BJ (cell line): ENCODE results near the gene PFKP. TPM values are rescaled to one million over a fixed set of nuclear protein-coding genes. Genes with fewer than 3 reads are reported as not detected.

Experiments
- CTCF ChIA-PET: fragments of 350-600 bp; formaldehyde crosslinking; extraction: SDS; loops from one replicate; lab custom pipeline; 2021; ENCODE audit warnings: antibody characterized with exemption, inconsistent platforms; lab: Yijun Ruan, JAX
- POLR2A ChIA-PET: fragments of 300-600 bp; sonication (Branson Sonifier 250); formaldehyde crosslinking; extraction: SDS; loops from one replicate; lab custom pipeline; 2021; ENCODE audit warnings: antibody characterized with exemption; lab: Charles Lee
- DNase-seq: peaks from one replicate; pipeline ENCODE4 v3.0.0-alpha.2; 2011; ENCODE audit warnings: low read depth
- H3K27me3 ChIP-seq: 2 replicates; pipeline ENCODE4 v1.6.0; 2011; ENCODE audit warnings: low read length; ENCODE audit not compliant: control insufficient read depth, insufficient read depth
- H3K36me3 ChIP-seq: 2 replicates; pipeline ENCODE4 v1.5.1; 2011; ENCODE audit warnings: low read length; ENCODE audit not compliant: control insufficient read depth, insufficient read depth
- H3K4me3 ChIP-seq: 2 replicates; pipeline ENCODE4 v1.5.1; 2011; ENCODE audit warnings: low read depth, mild to moderate bottlenecking, control low read depth, low read length
- polyA plus RNA-seq: library from polyadenylated mRNA; depleted of rRNA; stranded (reverse); fragments of >200 nt; gene quantifications from 2 replicates; pipeline ENCODE4 v1.2.3, GENCODE V29; 2011
- TF ChIP-seq, protein P1 (sequence below): IDR thresholded peaks from 2 replicates; pipeline ENCODE4 v1.5.1; 2011; ENCODE audit warnings: low read depth, mild to moderate bottlenecking, control low read depth, inconsistent platforms, low read length, moderate library complexity; ENCODE audit not compliant: insufficient read depth

The PFKP gene
- polyA plus RNA-seq, 1 experiment: 138 TPM

DNA sequence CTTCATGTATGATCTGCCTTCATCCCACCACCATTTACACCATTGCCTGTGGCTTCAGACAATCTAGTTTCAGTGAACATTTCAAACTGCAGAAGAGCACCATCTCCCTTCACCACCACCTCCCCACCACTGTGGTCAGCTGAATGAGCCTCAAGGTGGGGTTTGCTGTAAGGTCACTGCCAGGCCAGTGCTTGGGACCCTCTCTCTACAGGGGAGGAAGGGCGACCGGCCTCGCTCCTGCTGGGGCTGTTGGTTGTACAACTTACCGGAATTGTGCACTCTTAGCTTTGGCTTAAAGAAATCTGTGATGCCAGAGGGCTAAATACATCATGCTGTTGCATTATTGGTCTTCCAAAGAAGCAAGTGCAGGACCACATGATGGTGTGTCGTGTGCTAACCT, 26.6 kb downstream of the PFKP start:
- TF ChIP-seq, protein P1, sequence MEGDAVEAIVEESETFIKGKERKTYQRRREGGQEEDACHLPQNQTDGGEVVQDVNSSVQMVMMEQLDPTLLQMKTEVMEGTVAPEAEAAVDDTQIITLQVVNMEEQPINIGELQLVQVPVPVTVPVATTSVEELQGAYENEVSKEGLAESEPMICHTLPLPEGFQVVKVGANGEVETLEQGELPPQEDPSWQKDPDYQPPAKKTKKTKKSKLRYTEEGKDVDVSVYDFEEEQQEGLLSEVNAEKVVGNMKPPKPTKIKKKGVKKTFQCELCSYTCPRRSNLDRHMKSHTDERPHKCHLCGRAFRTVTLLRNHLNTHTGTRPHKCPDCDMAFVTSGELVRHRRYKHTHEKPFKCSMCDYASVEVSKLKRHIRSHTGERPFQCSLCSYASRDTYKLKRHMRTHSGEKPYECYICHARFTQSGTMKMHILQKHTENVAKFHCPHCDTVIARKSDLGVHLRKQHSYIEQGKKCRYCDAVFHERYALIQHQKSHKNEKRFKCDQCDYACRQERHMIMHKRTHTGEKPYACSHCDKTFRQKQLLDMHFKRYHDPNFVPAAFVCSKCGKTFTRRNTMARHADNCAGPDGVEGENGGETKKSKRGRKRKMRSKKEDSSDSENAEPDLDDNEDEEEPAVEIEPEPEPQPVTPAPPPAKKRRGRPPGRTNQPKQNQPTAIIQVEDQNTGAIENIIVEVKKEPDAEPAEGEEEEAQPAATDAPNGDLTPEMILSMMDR: no peak
- Histone ChIP-seq H3K36me3 (no peaks in the 10 kb centered on the region), H3K4me3 (no peak overlapping the region), H3K27me3 (no peaks in the 10 kb centered on the region)
- ChIA-PET CTCF (interaction anchor here (1.4 kb wide), 1 partner anchor 19 kb away, joined by 4 read pairs; no protein-coding TSS in a partner anchor), POLR2A (no interaction called here)
- no peak for DNase-seq

DNA sequence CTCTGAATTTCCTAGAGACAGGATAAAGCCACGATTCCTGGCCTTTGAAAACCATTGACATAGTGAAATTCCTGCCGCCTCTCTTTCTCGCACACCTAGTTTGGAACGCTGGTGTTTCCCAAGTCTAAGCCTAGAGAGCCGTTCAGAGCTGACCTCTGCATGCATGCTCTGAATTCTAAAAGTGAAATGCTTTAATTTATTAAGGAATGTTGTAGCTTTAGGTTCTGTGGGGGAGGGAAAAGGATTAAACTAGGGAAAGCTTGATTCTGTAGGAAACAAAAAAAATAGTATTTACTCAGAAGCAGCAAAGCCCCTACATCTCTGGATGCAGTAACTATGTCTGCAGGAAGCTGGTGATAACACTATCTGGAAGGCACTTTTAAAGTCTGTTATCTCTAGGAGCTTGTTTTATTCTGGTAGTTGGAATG, 27.3 kb downstream of the PFKP start:
- ChIA-PET CTCF (interaction anchor here (0.7 to 1.5 kb wide), 3 partner anchors 20 to 165 kb away, joined by 3 to 4 read pairs (median 3); no protein-coding TSS in a partner anchor), POLR2A (interaction anchor here (0.5 kb wide), 1 partner anchor 23 kb away, joined by 14 read pairs; no protein-coding TSS in a partner anchor)
- TF ChIP-seq, protein P1: no peak
- H3K27me3 ChIP-seq: no peaks in the 10 kb centered on the region
- H3K36me3 ChIP-seq: no peaks in the 10 kb centered on the region
- no peak overlapping the region for H3K4me3 ChIP-seq
- no peak for DNase-seq

DNA sequence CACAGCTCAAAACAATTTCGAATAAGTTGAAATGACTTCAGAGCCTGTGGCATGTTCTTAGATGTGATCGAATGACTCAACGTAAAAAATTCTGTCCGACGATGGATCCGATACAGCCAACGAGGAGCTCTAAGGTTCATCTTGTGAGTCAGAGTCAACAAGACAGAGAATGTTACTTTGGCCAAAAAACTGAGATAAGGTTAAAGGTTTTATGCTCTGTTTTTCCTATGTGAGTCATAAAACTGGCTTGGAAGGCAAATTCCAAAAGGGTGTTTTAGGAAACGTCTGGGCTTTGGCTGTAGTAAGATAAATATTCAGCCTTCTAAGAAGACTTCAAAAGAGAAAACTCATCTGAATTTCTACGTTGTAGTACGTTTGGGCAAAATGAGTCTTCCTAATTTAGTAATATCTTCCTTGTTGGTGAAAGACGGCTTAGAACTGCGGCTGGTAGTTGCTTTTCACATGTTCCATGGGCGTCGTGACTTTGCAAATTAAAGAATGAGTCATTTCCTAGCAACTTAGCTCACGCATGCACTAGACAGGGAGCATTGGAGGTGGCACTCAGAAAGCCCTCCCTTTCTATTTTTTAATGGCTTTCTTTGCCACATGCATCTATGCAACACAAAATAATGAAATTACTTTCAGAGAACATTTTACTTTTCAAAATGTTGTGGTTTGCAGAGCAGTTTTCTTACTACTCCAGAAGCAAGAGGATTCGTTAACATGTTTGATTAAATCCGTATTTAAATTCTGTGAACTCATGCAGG, 28.2 kb downstream of the PFKP start:
- DNase-seq: peak; percentile 98
- CTCF ChIA-PET: interaction anchor here (0.7 to 1.5 kb wide), 4 partner anchors 21 to 166 kb away, joined by 3 to 4 read pairs (median 3); no protein-coding TSS in a partner anchor
- Histone ChIP-seq H3K36me3 (peaks cover 7% of the 10 kb centered on the region), H3K4me3 (no peak overlapping the region), H3K27me3 (no peaks in the 10 kb centered on the region)
- POLR2A ChIA-PET: interaction anchor here (0.5 kb wide), 1 partner anchor 24 kb away, joined by 14 read pairs; no protein-coding TSS in a partner anchor
- TF ChIP-seq, protein P1: no peak

DNA sequence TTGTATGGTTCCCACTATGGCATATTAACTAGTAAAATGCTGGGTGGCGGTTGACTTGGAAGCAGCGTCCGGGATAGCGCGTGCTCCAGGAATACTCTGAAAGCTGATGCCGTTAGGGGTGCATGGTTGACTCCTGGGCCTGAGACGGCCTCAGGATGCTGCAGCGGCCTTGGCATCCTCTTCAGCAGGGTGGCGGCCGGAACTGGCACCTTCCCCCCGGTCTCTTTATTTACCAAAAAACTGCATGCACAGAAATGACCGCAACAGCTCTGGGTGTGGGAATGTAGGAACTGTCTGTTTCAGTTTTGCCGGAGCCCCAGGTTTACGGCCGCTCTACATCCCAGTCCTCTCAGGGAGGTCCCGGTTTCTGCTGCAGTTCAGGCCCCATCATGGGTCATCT, 28.8 kb downstream of the PFKP start:
- DNase-seq: no peak
- Histone ChIP-seq H3K36me3 (peaks cover 8% of the 10 kb centered on the region), H3K4me3 (no peak overlapping the region), H3K27me3 (no peaks in the 10 kb centered on the region)
- ChIA-PET POLR2A (no interaction called here), CTCF (interaction anchor here (1.5 kb wide), 1 partner anchor 24 kb away, joined by 3 read pairs; no protein-coding TSS in a partner anchor)
- TF ChIP-seq, protein P1: no peak

DNA sequence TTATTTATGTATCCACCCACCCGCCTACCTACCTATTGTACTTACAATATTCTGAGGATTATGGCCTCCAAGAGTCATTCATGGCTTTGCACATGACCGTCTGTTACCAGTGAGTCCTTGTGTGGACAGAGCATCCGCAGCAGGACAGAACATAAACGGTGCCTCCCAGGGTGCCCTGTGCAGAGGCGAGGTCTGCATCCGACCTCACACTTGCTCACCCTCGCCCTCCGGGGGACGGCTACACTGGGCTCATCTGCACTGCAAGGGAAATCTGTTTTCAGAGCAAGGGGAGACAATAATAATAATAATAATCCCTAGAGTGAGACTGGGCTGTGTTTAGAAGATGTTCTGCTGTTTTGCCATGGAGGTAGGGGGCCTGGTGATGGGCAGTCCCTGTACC, 29.8 kb downstream of the PFKP start:
- H3K27me3 ChIP-seq: no peaks in the 10 kb centered on the region

More for the DNA sequence above, 29.8 kb downstream of the PFKP start:
- peaks cover 10% of the 10 kb centered on the region for H3K36me3 ChIP-seq
- CTCF ChIA-PET: no interaction called here
- POLR2A ChIA-PET: no interaction called here
- no peak overlapping the region for H3K4me3 ChIP-seq
- TF ChIP-seq, protein P1: no peak
- DNase-seq: no peak
